Measurements from ENCODE around the gene PLAGL2.
"Not testable (repeated sequence)": the region's sequence is repeated elsewhere in the genome, so short reads cannot be mapped to it uniquely, and the experiment has no call there.

Gene PLAGL2

DNA sequence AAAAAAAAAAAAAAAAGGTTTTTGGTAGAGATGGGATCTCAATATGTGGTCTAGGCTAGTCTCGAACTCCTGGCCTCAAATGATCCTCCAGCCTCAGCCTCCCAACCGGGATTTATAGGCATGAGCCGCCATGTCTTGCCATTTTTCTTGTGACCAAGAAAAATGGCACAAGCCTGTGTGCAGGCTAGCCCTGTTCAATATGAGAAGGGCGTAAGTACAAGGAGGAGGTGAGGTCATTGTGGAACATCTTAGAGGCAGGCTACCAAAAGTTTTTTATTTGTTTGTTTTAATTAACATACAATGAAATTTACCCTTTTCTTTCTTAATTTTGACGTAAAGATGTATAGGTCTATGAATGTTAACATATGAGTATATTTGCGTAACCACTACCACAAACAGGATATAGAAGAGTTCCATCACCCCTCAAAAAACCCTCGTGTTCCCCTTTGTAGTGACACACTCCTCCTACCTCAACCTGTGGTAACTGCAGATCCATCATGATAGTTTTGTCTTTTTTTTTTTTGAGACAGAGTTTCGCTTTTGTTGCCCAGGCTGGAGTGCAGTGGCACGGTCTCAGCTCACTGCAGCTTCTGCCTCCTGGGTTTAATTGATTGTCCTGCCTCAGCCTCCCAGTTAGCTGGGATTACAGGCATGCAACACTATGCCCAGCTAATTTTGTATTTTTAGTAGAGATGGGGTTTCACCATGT is 41.6 kb upstream of the PLAGL2 start:
- no peak overlapping the region for H3K4me2 ChIP-seq (ENCODE audit: low read depth, low read length, poor library complexity, severe bottlenecking)
- TF ChIP-seq, protein P1, sequence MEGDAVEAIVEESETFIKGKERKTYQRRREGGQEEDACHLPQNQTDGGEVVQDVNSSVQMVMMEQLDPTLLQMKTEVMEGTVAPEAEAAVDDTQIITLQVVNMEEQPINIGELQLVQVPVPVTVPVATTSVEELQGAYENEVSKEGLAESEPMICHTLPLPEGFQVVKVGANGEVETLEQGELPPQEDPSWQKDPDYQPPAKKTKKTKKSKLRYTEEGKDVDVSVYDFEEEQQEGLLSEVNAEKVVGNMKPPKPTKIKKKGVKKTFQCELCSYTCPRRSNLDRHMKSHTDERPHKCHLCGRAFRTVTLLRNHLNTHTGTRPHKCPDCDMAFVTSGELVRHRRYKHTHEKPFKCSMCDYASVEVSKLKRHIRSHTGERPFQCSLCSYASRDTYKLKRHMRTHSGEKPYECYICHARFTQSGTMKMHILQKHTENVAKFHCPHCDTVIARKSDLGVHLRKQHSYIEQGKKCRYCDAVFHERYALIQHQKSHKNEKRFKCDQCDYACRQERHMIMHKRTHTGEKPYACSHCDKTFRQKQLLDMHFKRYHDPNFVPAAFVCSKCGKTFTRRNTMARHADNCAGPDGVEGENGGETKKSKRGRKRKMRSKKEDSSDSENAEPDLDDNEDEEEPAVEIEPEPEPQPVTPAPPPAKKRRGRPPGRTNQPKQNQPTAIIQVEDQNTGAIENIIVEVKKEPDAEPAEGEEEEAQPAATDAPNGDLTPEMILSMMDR (conservative IDR thresholded peaks at IDR 0.05; ENCODE audit: low read length), result no peak
- TF ChIP-seq EZH2phosphoT487 (IDR thresholded peaks at IDR 0.05; ENCODE audit: borderline replicate concordance), result no peak
- no peak overlapping the region for H3K9ac ChIP-seq (ENCODE audit: low read depth, low read length, poor library complexity, severe bottlenecking)
- no peaks in the 10 kb centered on the region for H3K9me3 ChIP-seq (ENCODE audit: insufficient read depth, low read depth, low read length)
- H3K4me1 ChIP-seq (ENCODE audit: insufficient read depth, low read length, poor library complexity, severe bottlenecking), result no peaks in the 10 kb centered on the region
- H3K79me2 ChIP-seq (ENCODE audit: insufficient read depth, low read length), result no peaks in the 10 kb centered on the region
- no peaks in the 10 kb centered on the region for H3K27me3 ChIP-seq (ENCODE audit: insufficient read depth, low read length, poor library complexity, severe bottlenecking)
- H3K9me2 ChIP-seq (replicated peaks; ENCODE audit: low read depth, low read length), result no peaks in the 10 kb centered on the region
- no peaks in the 10 kb centered on the region for H3K36me3 ChIP-seq (ENCODE audit: insufficient read depth, low read length)
- H3K4me3 ChIP-seq (ENCODE audit: low read length, poor library complexity, severe bottlenecking), result no peak overlapping the region
- H3F3A ChIP-seq (ENCODE audit: low read depth), result no peaks in the 10 kb centered on the region
- no peaks in the 10 kb centered on the region for H4K20me1 ChIP-seq (ENCODE audit: insufficient read depth, low read length, poor library complexity, severe bottlenecking)
- H2AFZ ChIP-seq (ENCODE audit: low read length), result no peak overlapping the region

- no peaks in the 10 kb centered on the region for H3K9me3 ChIP-seq (ENCODE audit: insufficient read depth, low read depth, low read length)
- no peak overlapping the region for H2AFZ ChIP-seq (ENCODE audit: low read length)
- no peak overlapping the region for H3K9ac ChIP-seq (ENCODE audit: low read depth, low read length, poor library complexity, severe bottlenecking)
- TF ChIP-seq EZH2phosphoT487 (IDR thresholded peaks at IDR 0.05; ENCODE audit: borderline replicate concordance), result no peak
- TF ChIP-seq, protein P1 (conservative IDR thresholded peaks at IDR 0.05; ENCODE audit: low read length), result no peak
- no peaks in the 10 kb centered on the region for H3K36me3 ChIP-seq (ENCODE audit: insufficient read depth, low read length)
- H3K4me2 ChIP-seq (ENCODE audit: low read depth, low read length, poor library complexity, severe bottlenecking), result no peak overlapping the region
- H4K20me1 ChIP-seq (ENCODE audit: insufficient read depth, low read length, poor library complexity, severe bottlenecking), result no peaks in the 10 kb centered on the region
- H3K79me2 ChIP-seq (ENCODE audit: insufficient read depth, low read length), result no peaks in the 10 kb centered on the region
- no peaks in the 10 kb centered on the region for H3K27me3 ChIP-seq (ENCODE audit: insufficient read depth, low read length, poor library complexity, severe bottlenecking)
- no peaks in the 10 kb centered on the region for H3K9me2 ChIP-seq (replicated peaks; ENCODE audit: low read depth, low read length)
- H3K4me1 ChIP-seq (ENCODE audit: insufficient read depth, low read length, poor library complexity, severe bottlenecking), result no peaks in the 10 kb centered on the region
- H3K4me3 ChIP-seq (ENCODE audit: low read length, poor library complexity, severe bottlenecking), result no peak overlapping the region
- H3F3A ChIP-seq (ENCODE audit: low read depth), result no peaks in the 10 kb centered on the region
Observed at GRCh38 chr20:32248043-32248442, 40.5 kb upstream of the PLAGL2 start.

GRCh38 chr20:32246208-32246607 is 38.7 kb upstream of the PLAGL2 start:
- not testable (repeated sequence) for H3K4me1 ChIP-seq (ENCODE audit: insufficient read depth, low read length, poor library complexity, severe bottlenecking); H3K79me2 ChIP-seq (ENCODE audit: insufficient read depth, low read length); H3K27me3 ChIP-seq (ENCODE audit: insufficient read depth, low read length, poor library complexity, severe bottlenecking); H3K9me2 ChIP-seq (replicated peaks; ENCODE audit: low read depth, low read length); H3F3A ChIP-seq (ENCODE audit: low read depth); H3K9ac ChIP-seq (ENCODE audit: low read depth, low read length, poor library complexity, severe bottlenecking); H3K4me3 ChIP-seq (ENCODE audit: low read length, poor library complexity, severe bottlenecking); H3K4me2 ChIP-seq (ENCODE audit: low read depth, low read length, poor library complexity, severe bottlenecking); H3K9me3 ChIP-seq (ENCODE audit: insufficient read depth, low read depth, low read length); H2AFZ ChIP-seq (ENCODE audit: low read length); H4K20me1 ChIP-seq (ENCODE audit: insufficient read depth, low read length, poor library complexity, severe bottlenecking); H3K36me3 ChIP-seq (ENCODE audit: insufficient read depth, low read length)

DNA sequence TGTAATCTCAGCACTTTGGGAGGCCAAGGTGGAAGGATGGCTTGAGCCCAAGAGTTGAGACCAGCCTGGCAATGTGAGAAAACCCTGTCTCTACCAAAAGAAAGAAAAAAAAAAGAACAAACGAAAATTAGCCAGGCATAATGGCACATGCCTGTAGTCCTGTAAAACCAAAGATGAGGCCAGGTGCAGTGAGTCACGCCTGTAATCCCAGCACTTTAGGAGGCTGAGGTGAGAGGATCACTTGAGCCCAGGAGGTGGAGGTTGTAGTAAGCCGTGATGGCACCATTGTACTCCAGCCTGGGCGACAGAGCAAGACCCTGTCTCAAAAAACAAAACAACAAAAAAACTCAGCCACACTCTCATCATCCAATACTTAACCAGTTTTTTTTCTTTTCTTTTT is 37.4 kb upstream of the PLAGL2 start:
- H4K20me1 ChIP-seq (ENCODE audit: insufficient read depth, low read length, poor library complexity, severe bottlenecking), result no peaks in the 10 kb centered on the region
- H3K4me3 ChIP-seq (ENCODE audit: low read length, poor library complexity, severe bottlenecking), result no peak overlapping the region
- H3K27me3 ChIP-seq (ENCODE audit: insufficient read depth, low read length, poor library complexity, severe bottlenecking), result no peaks in the 10 kb centered on the region
- no peaks in the 10 kb centered on the region for H3K4me1 ChIP-seq (ENCODE audit: insufficient read depth, low read length, poor library complexity, severe bottlenecking)
- no peaks in the 10 kb centered on the region for H3K36me3 ChIP-seq (ENCODE audit: insufficient read depth, low read length)
- H3K79me2 ChIP-seq (ENCODE audit: insufficient read depth, low read length), result no peaks in the 10 kb centered on the region
- H3F3A ChIP-seq (ENCODE audit: low read depth), result no peaks in the 10 kb centered on the region
- H3K9me2 ChIP-seq (replicated peaks; ENCODE audit: low read depth, low read length), result no peaks in the 10 kb centered on the region
- no peak overlapping the region for H3K4me2 ChIP-seq (ENCODE audit: low read depth, low read length, poor library complexity, severe bottlenecking)
- TF ChIP-seq, protein P1 (conservative IDR thresholded peaks at IDR 0.05; ENCODE audit: low read length), result no peak
- no peak for TF ChIP-seq EZH2phosphoT487 (IDR thresholded peaks at IDR 0.05; ENCODE audit: borderline replicate concordance)
- no peak overlapping the region for H2AFZ ChIP-seq (ENCODE audit: low read length)
- no peak overlapping the region for H3K9ac ChIP-seq (ENCODE audit: low read depth, low read length, poor library complexity, severe bottlenecking)
- no peaks in the 10 kb centered on the region for H3K9me3 ChIP-seq (ENCODE audit: insufficient read depth, low read depth, low read length)
